ENCODE results near the gene ATP5ME.

- no peak for TF ChIP-seq REST (IDR thresholded peaks at IDR 0.05; ENCODE audit: insufficient replicate concordance, low read depth)
- TF ChIP-seq CTCF (IDR thresholded peaks at IDR 0.05; ENCODE audit: insufficient read depth, low read length) = no peak
- TF ChIP-seq GABPA (IDR thresholded peaks at IDR 0.05; ENCODE audit: low read depth) = no peak
- no peak for TF ChIP-seq POLR2AphosphoS5 (IDR thresholded peaks at IDR 0.05; ENCODE audit: low read depth)
- TF ChIP-seq SPI1 (IDR thresholded peaks at IDR 0.05; ENCODE audit: borderline replicate concordance, low read depth) = no peak
Measured at GRCh38 chr4:637536-638280, 36.4 kb downstream of the ATP5ME start.
